ENCODE measurements around the gene GEMIN2.
"Not testable (repeated sequence)": the region's sequence is repeated elsewhere in the genome, so short reads cannot be mapped to it uniquely, and the experiment has no call there.

The GEMIN2 gene

GRCh38 chr14:39114073-39114838, at the start of gene GEMIN2:
Gene GEMIN2, plus strand, starts transcription at chr14:39114323. Its CDS starts 16 bp downstream, at chr14:39114339.
- Histone ChIP-seq H3K4me1 (ENCODE audit: control insufficient read depth, insufficient read depth, low read length) (no peaks in the 10 kb centered on the region), H3K27me3 (ENCODE audit: control insufficient read depth, insufficient read depth, low read length) (no peaks in the 10 kb centered on the region), H3K27ac (ENCODE audit: low read length) (no peak within 1 kb of the TSS), H3K4me3 (ENCODE audit: low read length) (peak within 1 kb of the TSS; percentile 88; the same call in 1 of the 2 replicates), H3K9me3 (ENCODE audit: control insufficient read depth, insufficient read depth, low read length) (no peaks in the 10 kb centered on the region), H3K36me3 (ENCODE audit: control insufficient read depth, insufficient read depth, low read length) (no peaks in the 10 kb centered on the region)
- DNase-seq (ENCODE audit: low read depth, low spot score) = peak; percentile 72
- WGBS (ENCODE audit: insufficient coverage, insufficient read length) = no CpG with 5 or more reads among the region's 40 CpGs

GRCh38 chr14:39069169-39069805, 44.8 kb upstream of the GEMIN2 start:
- not testable (repeated sequence) for H3K36me3 ChIP-seq (ENCODE audit: control insufficient read depth, insufficient read depth, low read length); H3K9me3 ChIP-seq (ENCODE audit: control insufficient read depth, insufficient read depth, low read length); DNase-seq (ENCODE audit: low read depth, low spot score); H3K27ac ChIP-seq (ENCODE audit: low read length); H3K27me3 ChIP-seq (ENCODE audit: control insufficient read depth, insufficient read depth, low read length); H3K4me3 ChIP-seq (ENCODE audit: low read length); H3K4me1 ChIP-seq (ENCODE audit: control insufficient read depth, insufficient read depth, low read length)
- 100% methylated on average over 1 of the region's 7 CpGs for WGBS (ENCODE audit: insufficient coverage, insufficient read length)

- Histone ChIP-seq H3K27ac (ENCODE audit: low read length) (no peak overlapping the region), H3K4me1 (ENCODE audit: control insufficient read depth, insufficient read depth, low read length) (no peaks in the 10 kb centered on the region), H3K36me3 (ENCODE audit: control insufficient read depth, insufficient read depth, low read length) (no peaks in the 10 kb centered on the region; the same call in 1 of the 2 replicates), H3K4me3 (ENCODE audit: low read length) (no peak overlapping the region), H3K27me3 (ENCODE audit: control insufficient read depth, insufficient read depth, low read length) (no peaks in the 10 kb centered on the region), H3K9me3 (ENCODE audit: control insufficient read depth, insufficient read depth, low read length) (no peaks in the 10 kb centered on the region)
- no CpG with 5 or more reads among the region's 5 CpGs for WGBS (ENCODE audit: insufficient coverage, insufficient read length)
- no peak for DNase-seq (ENCODE audit: low read depth, low spot score)
Measured at GRCh38 chr14:39069923-39070322, 44.2 kb upstream of the GEMIN2 start.

- Histone ChIP-seq H3K27ac (ENCODE audit: low read length) (no peak overlapping the region), H3K36me3 (ENCODE audit: control insufficient read depth, insufficient read depth, low read length) (no peaks in the 10 kb centered on the region; the same call in 1 of the 2 replicates), H3K4me3 (ENCODE audit: low read length) (no peak overlapping the region), H3K4me1 (ENCODE audit: control insufficient read depth, insufficient read depth, low read length) (no peaks in the 10 kb centered on the region), H3K27me3 (ENCODE audit: control insufficient read depth, insufficient read depth, low read length) (no peaks in the 10 kb centered on the region), H3K9me3 (ENCODE audit: control insufficient read depth, insufficient read depth, low read length) (no peaks in the 10 kb centered on the region)
- no CpG with 5 or more reads among the region's 2 CpGs for WGBS (ENCODE audit: insufficient coverage, insufficient read length)
- no peak for DNase-seq (ENCODE audit: low read depth, low spot score)
Measured at GRCh38 chr14:39071096-39071495, 43.0 kb upstream of the GEMIN2 start.

GRCh38 chr14:39080886-39081285, 33.2 kb upstream of the GEMIN2 start:
- Histone ChIP-seq H3K36me3 (ENCODE audit: control insufficient read depth, insufficient read depth, low read length) (peaks cover 9% of the 10 kb centered on the region; the same call in 1 of the 2 replicates), H3K27ac (ENCODE audit: low read length) (no peak overlapping the region), H3K27me3 (ENCODE audit: control insufficient read depth, insufficient read depth, low read length) (no peaks in the 10 kb centered on the region), H3K4me3 (ENCODE audit: low read length) (no peak overlapping the region), H3K9me3 (ENCODE audit: control insufficient read depth, insufficient read depth, low read length) (no peaks in the 10 kb centered on the region), H3K4me1 (ENCODE audit: control insufficient read depth, insufficient read depth, low read length) (no peaks in the 10 kb centered on the region)
- WGBS (ENCODE audit: insufficient coverage, insufficient read length) = no CpG with 5 or more reads among the region's 1 CpG
- DNase-seq (ENCODE audit: low read depth, low spot score) = no peak

- no peaks in the 10 kb centered on the region for H3K4me1 ChIP-seq (ENCODE audit: control insufficient read depth, insufficient read depth, low read length)
- no peaks in the 10 kb centered on the region for H3K9me3 ChIP-seq (ENCODE audit: control insufficient read depth, insufficient read depth, low read length)
- peaks cover 9% of the 10 kb centered on the region; the same call in 1 of the 2 replicates for H3K36me3 ChIP-seq (ENCODE audit: control insufficient read depth, insufficient read depth, low read length)
- WGBS (ENCODE audit: insufficient coverage, insufficient read length) = no CpG with 5 or more reads among the region's 5 CpGs
- no peak for DNase-seq (ENCODE audit: low read depth, low spot score)
- H3K27me3 ChIP-seq (ENCODE audit: control insufficient read depth, insufficient read depth, low read length) = no peaks in the 10 kb centered on the region
- no peak overlapping the region for H3K4me3 ChIP-seq (ENCODE audit: low read length)
- no peak overlapping the region for H3K27ac ChIP-seq (ENCODE audit: low read length)
Measured at GRCh38 chr14:39083127-39083526, 31.0 kb upstream of the GEMIN2 start.

GRCh38 chr14:39085933-39086332, 28.2 kb upstream of the GEMIN2 start:
- no CpG with 5 or more reads among the region's 7 CpGs for WGBS (ENCODE audit: insufficient coverage, insufficient read length)
- H3K27ac ChIP-seq (ENCODE audit: low read length) = no peak overlapping the region
- H3K4me3 ChIP-seq (ENCODE audit: low read length) = no peak overlapping the region
- no peaks in the 10 kb centered on the region for H3K4me1 ChIP-seq (ENCODE audit: control insufficient read depth, insufficient read depth, low read length)
- DNase-seq (ENCODE audit: low read depth, low spot score) = no peak
- H3K27me3 ChIP-seq (ENCODE audit: control insufficient read depth, insufficient read depth, low read length) = no peaks in the 10 kb centered on the region
- no peaks in the 10 kb centered on the region for H3K9me3 ChIP-seq (ENCODE audit: control insufficient read depth, insufficient read depth, low read length)
- peaks cover 16% of the 10 kb centered on the region; the same call in 1 of the 2 replicates for H3K36me3 ChIP-seq (ENCODE audit: control insufficient read depth, insufficient read depth, low read length)

- H3K27ac ChIP-seq (ENCODE audit: low read length) = no peak overlapping the region
- no peak for DNase-seq (ENCODE audit: low read depth, low spot score)
- WGBS (ENCODE audit: insufficient coverage, insufficient read length) = no CpG with 5 or more reads among the region's 2 CpGs
Measured at GRCh38 chr14:39087493-39087892, 26.6 kb upstream of the GEMIN2 start.

GRCh38 chr14:39090548-39091111, 23.5 kb upstream of the GEMIN2 start:
- Histone ChIP-seq H3K4me1 (ENCODE audit: control insufficient read depth, insufficient read depth, low read length) (no peaks in the 10 kb centered on the region), H3K4me3 (ENCODE audit: low read length) (no peak overlapping the region), H3K27me3 (ENCODE audit: control insufficient read depth, insufficient read depth, low read length) (no peaks in the 10 kb centered on the region), H3K36me3 (ENCODE audit: control insufficient read depth, insufficient read depth, low read length) (peaks cover 8% of the 10 kb centered on the region; the same call in 1 of the 2 replicates), H3K27ac (ENCODE audit: low read length) (no peak overlapping the region), H3K9me3 (ENCODE audit: control insufficient read depth, insufficient read depth, low read length) (no peaks in the 10 kb centered on the region)
- DNase-seq (ENCODE audit: low read depth, low spot score) = no peak
- 100% methylated on average over 1 of the region's 4 CpGs for WGBS (ENCODE audit: insufficient coverage, insufficient read length)

More at GRCh38 chr14:39087493-39087892, 26.6 kb upstream of the GEMIN2 start:
- H3K9me3 ChIP-seq (ENCODE audit: control insufficient read depth, insufficient read depth, low read length) = no peaks in the 10 kb centered on the region
- no peak overlapping the region for H3K4me3 ChIP-seq (ENCODE audit: low read length)
- H3K27me3 ChIP-seq (ENCODE audit: control insufficient read depth, insufficient read depth, low read length) = no peaks in the 10 kb centered on the region
- no peaks in the 10 kb centered on the region for H3K4me1 ChIP-seq (ENCODE audit: control insufficient read depth, insufficient read depth, low read length)
- H3K36me3 ChIP-seq (ENCODE audit: control insufficient read depth, insufficient read depth, low read length) = peaks cover 16% of the 10 kb centered on the region; the same call in 1 of the 2 replicates

- Histone ChIP-seq H3K4me1 (ENCODE audit: control insufficient read depth, insufficient read depth, low read length) (no peaks in the 10 kb centered on the region), H3K27me3 (ENCODE audit: control insufficient read depth, insufficient read depth, low read length) (no peaks in the 10 kb centered on the region), H3K9me3 (ENCODE audit: control insufficient read depth, insufficient read depth, low read length) (no peaks in the 10 kb centered on the region), H3K4me3 (ENCODE audit: low read length) (no peak overlapping the region), H3K27ac (ENCODE audit: low read length) (no peak overlapping the region), H3K36me3 (ENCODE audit: control insufficient read depth, insufficient read depth, low read length) (peaks cover 8% of the 10 kb centered on the region; the same call in 1 of the 2 replicates)
- no peak for DNase-seq (ENCODE audit: low read depth, low spot score)
- WGBS (ENCODE audit: insufficient coverage, insufficient read length) = no CpG with 5 or more reads among the region's 1 CpG
Measured at GRCh38 chr14:39091716-39092115, 22.4 kb upstream of the GEMIN2 start.

All from iPS DF 6.9 (cell line).